HG03342 (cell line): Measurements from ENCODE around the gene MARK2.
"Not testable (repeated sequence)": the region's sequence is repeated elsewhere in the genome, so short reads cannot be mapped to it uniquely, and the experiment has no call there.

ENCODE experiments used
- ATAC-seq: cut with Tn5 transposase; IDR thresholded peaks from one replicate; pipeline ENCODE4 v1.9.1; 2021; ENCODE audit warnings: mild to moderate bottlenecking, moderate library complexity; ENCODE audit not compliant: unreplicated experiment

Gene MARK2

GRCh38 chr11:63838678-63839507, at the start of gene MARK2:
Gene MARK2 (plus strand): TSS chr11:63839110. CDS start chr11:63839507, 397 bp downstream.
- ATAC-seq: peak; percentile 74

DNA sequence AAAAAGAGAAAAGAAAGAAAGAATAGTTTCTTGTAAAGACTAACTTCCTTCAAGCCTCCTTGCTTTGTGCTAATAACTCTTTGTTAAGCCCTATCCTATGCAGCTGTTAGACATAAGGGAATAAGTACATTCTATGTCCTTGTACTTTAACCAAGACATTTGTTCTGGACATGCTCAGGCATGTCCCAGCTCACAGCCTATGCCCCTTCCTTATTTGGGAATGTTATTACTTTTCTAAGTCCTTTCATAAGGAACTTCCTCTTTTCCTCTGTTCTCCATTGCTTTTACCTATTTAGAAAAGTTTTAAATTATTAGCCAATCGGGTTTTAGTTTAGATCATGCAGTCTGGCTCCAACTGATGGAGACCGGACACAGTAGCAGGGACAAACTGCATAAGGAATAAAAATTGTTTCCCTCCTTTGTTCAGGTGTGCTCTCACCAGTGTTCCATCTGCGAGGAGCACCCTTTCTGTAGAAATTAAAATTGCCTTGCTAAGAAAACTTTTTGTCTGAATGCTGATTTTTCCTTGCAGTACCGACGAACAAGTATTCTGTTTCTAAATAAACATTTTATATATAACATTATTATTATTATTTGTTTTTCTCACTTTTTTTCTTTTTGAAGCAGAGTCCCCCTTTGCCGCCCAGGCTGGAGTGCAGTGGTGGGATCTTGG, 47.3 kb upstream of the MARK2 start:
- ATAC-seq: no peak

- no peak for ATAC-seq
Measured at GRCh38 chr11:63793161-63793560, 45.7 kb upstream of the MARK2 start.

DNA sequence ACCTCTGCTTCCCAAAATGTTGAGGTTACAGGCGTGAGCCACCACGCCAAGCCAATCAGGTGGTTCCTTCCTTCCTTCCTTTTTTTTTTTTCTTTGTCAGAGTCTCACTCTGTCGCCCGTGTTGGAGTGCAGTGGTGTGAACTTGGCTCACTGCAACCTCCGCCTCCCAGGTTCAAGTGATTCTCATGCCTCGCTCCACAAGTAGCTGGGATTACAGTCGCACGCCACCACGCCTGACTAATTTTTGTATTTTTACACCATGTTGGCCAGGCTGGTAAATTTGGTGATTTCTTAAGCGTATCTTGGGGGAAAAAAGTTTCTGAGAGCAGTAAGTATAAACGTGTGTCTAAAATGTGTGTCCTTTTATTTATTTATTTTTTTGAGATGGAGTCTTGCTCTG, 43.8 kb upstream of the MARK2 start:
- ATAC-seq: no peak

GRCh38 chr11:63800921-63801320, 38.0 kb upstream of the MARK2 start:
- ATAC-seq: no peak

GRCh38 chr11:63802637-63803414, 36.1 kb upstream of the MARK2 start:
- ATAC-seq: no peak

DNA sequence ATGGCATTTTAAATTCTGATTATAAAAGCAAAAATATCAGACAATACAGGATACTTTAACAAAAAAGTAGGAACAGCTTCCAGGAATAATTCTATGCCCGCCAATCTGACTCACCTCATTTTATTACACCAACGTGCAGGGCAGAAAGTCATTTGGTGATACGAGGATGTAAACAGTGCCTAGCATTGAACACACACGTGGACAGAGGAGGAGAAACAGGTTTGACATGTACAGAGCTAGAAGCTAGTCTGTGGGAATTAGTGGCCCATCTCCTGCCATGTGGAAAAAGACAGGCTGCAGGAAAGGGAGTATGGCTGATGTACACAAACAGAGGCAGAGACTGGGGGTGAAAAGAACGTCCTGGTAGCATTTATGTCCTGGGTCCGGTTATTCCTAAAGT, 34.7 kb upstream of the MARK2 start:
- no peak for ATAC-seq

DNA sequence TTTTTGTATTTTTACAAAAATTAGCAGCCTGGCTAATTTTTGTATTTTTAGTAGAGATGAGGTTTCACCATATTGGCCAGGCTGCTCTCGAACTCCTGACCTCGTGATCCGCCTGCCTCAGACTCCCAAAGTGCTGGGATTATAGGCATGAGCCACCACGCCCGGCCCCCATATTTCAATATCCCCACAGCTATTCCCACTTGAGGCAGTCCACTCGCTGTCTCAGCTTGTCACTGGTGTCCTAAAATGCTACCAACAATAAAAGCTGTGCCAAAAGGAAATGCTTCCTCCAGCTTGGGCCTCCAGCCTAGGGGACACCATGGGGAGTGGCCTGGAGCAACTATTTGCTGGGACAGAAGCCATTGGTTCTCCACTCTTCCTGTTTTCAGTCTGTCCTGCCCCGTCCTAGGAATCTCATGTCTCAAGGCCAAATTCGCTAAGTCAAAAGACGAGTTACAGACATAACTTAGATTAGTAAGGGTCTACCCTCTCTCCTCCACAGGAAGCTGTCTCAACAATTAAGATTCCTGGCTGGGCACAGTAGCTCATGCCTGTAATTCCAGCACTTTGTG, 33.0 kb upstream of the MARK2 start:
- ATAC-seq: no peak

DNA sequence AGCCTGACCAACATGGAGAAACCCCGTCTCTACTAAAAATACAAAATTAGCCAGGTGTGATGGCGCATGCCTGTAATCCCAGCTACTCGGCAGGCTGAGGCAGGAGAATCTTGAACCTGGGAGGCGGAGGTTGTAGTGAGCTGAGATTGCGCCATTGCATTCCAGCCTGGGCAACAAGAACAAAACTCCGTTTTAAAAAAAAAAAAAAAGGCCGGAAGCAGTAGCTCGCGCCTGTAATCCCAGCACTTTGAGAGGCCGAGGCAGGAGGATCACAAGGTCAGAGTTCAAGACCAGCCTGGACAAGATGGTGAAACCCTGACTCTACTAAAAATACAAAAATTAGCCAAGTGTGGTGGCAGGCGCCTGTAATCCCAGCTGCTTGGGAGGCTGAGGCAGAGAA, 28.5 kb upstream of the MARK2 start:
- not testable (repeated sequence) for ATAC-seq

DNA sequence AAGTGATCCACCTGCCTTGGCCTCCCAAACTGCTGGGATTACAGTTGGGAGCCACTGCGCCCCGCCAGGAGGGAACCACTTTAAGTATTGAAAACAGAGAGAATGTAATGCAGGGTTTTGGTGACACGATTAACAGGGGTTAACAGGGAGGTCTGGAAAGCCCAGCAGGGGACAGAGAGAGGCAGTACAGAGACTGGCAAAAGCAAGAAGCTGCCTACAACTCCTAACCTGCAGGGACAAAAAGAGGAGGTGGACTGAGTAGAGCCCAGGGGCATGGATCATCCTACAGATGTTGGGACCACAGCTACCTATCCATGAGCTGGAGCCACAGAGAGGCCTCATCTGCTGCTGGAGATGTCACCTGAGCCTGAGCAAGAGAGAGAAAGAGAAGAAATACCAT, 27.4 kb upstream of the MARK2 start:
- ATAC-seq: no peak

DNA sequence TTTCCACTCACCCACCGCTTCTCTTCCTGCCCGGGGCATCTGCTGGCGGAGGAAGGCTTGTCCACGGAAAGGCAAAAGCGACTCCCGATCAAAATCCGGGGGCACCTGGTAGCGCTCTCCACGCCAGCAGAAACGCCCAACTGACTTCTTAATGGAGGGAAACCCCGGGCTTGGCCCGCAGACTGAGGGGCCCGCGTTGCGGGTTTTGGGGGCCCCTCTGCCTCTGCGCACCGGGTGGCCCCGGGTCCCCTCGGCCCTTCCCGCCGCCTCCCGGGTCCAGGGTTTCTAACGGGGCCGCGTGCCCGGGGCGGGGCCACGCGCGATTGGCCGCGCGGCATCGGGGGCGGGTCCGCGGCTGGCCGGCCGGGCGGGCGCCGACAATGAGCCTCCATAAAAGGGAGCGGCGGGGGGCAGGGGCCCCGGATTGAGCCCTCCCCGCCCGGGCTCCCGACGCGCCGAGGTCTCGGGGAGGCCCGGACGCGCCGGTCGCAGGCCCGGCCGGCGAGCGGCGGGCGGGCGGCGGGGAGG, 25.8 kb upstream of the MARK2 start, which contains the start of gene SPINDOC:
Gene SPINDOC, plus strand, starts transcription at position 422 of the 528 bp plus-strand sequence. CDS start 231 bp downstream, outside the sequence.
- peak; percentile 83 for ATAC-seq

DNA sequence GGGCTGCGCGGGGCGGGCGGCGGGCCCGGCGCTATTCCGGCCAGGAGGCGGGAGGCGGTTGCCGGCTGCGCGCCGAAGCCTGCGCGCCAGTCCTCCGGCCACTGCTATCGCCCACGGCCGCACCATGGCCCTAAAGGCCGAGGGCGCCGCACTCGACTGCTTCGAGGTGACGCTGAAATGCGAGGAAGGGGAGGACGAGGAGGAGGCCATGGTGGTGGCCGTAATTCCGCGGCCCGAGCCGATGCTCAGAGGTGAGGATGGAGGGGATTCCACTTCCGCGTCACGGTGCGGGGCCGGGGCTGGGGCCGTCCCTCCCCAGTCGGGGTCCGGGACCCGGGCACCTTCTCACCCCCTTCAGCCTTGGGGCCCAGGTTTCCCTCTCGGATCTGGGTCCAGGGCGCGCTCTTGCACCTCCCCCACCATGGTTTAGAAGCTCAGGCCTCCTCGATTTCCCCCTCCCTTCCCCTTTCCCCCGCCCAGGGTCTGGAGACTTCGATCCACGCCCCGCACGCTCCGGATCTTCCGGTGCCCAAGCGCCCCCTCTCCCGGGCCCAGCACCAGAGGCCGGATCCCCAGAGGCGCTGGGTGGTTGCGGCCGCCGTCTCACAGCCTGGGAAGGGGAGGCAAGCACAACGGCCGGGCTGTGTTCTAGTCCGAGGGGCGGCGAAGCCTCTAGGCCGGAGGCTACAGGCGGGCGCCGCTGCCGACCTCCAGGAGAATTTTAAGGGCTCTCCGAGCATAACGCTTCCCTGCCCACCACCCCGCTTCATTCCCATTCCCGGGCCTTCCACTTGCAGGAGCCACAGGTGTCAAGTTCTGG, 25.1 kb upstream of the MARK2 start:
- peak; percentile 33 for ATAC-seq

GRCh38 chr11:63814383-63814736, 24.6 kb upstream of the MARK2 start:
- no peak for ATAC-seq

DNA sequence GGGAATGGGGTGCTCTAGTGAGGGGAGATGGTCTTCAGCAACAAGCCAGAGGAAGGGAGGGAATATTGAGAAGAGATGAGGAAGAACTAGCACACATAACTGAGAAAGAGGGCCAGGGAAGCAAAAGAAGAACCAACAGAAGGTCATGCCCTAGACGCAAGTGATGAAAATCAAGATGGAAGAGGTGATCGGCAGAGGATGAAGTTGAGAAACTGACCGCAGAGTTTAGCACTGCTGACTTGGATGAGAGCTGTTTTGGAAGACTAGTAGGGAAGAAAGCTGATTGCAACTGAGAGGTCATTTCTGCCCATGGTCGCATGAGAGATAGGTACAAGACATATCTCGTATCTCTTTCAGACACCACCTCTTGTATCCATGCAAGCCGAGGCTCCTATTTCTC, 22.7 kb upstream of the MARK2 start:
- ATAC-seq: no peak

GRCh38 chr11:63816732-63817131, 22.2 kb upstream of the MARK2 start:
- no peak for ATAC-seq

- no peak for ATAC-seq
Measured at GRCh38 chr11:63817758-63818498, 21.0 kb upstream of the MARK2 start.

DNA sequence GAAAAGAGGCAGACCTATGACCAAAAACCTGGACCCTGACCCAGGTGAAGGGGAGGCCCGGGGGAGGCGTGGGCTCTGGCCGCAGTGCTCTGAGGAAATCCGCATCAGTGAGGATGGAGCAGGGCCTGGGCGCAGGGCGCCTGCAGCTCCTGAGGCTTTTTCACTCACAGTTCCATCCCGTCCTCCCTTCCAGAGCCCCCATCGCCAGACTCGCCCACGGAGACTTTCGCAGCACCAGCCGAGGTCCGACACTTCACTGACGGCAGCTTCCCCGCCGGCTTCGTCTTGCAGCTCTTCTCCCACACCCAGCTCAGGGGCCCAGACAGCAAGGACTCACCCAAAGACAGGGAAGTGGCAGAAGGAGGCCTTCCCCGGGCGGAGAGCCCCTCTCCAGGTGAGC, 20.3 kb upstream of the MARK2 start:
- no peak for ATAC-seq

DNA sequence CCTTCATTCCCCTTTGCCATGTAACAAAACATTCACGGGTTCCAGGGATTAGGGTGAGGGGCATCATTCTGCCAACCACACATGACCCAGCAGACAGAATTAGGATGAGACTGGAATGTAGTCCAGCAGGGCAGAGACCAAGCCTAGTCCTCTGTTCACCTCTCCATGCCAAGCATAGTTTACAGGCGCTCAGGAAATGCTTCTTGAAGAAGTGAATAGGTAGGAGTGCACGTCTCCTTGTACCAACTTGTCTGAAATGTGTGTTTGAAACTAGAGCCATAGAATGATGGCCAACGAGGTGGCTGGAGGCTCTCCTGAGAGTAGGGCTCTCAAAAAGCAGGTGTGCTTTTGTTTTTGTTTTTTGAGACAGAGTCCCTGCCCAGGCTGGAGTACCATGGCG, 17.5 kb upstream of the MARK2 start:
- ATAC-seq: no peak

DNA sequence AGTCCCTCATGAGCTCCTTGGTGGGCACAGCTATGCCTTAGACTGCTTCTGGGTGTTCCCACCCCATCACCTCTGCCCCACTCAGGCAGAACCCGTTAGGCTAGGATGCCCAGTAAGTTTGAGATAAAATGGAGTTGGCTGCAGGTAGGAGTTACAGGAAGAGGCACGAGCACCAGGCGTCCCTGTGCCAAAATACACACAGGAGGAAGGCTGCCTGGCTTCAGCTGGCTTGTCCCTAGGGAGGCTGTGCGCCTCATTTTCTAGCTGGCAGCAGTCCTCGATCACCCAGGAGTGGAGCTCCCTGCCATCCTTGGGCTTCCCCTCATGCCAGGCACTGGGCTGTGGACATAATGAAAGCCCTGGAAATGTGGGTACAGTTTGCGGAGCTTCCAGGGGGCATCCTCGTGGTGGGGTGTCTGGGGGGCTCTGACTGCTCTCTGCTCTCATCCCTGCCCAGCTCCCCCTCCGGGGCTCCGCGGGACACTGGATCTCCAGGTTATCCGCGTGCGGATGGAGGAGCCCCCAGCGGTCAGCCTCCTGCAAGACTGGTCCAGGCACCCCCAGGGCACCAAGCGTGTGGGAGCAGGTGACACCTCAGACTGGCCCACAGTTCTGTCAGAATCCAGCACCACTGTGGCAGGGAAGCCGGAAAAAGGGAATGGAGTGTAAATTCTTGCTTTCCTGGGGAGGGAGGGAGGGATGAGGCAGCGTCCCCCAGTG, 12.3 kb upstream of the MARK2 start:
- no peak for ATAC-seq
